HG03095 (cell line): ENCODE data around the gene SEPHS1.
"Not testable (repeated sequence)": the region's sequence is repeated elsewhere in the genome, so short reads cannot be mapped to it uniquely, and the experiment has no call there.

ENCODE experiments used
- ATAC-seq: cut with Tn5 transposase; IDR thresholded peaks from one replicate; pipeline ENCODE4 v1.9.1; 2021; ENCODE audit warnings: moderate library complexity; ENCODE audit not compliant: unreplicated experiment

SEPHS1 gene

GRCh38 chr10:13291821-13292773 is 56.0 kb downstream of the SEPHS1 start:
- ATAC-seq, result no peak

- ATAC-seq, result no peak
Measured at GRCh38 chr10:13291061-13291460, 57.0 kb downstream of the SEPHS1 start.

GRCh38 chr10:13284050-13284449 is 64.0 kb downstream of the SEPHS1 start:
- no peak for ATAC-seq

- not testable (repeated sequence) for ATAC-seq
Measured at GRCh38 chr10:13282348-13282747, 65.7 kb downstream of the SEPHS1 start.

- no peak for ATAC-seq
Measured at GRCh38 chr10:13276749-13277365, 71.2 kb downstream of the SEPHS1 start.

- not testable (repeated sequence) for ATAC-seq
Measured at GRCh38 chr10:13276146-13276545, 71.9 kb downstream of the SEPHS1 start.

GRCh38 chr10:13272164-13272571 is 75.9 kb downstream of the SEPHS1 start:
- ATAC-seq, result peak; percentile 31

GRCh38 chr10:13271552-13272163 is 76.4 kb downstream of the SEPHS1 start:
- peak; percentile 72 for ATAC-seq

- no peak for ATAC-seq
Measured at GRCh38 chr10:13270877-13271551, 77.1 kb downstream of the SEPHS1 start.

GRCh38 chr10:13268841-13269240 is 79.3 kb downstream of the SEPHS1 start:
- no peak for ATAC-seq

GRCh38 chr10:13268310-13268709 is 79.8 kb downstream of the SEPHS1 start:
- no peak for ATAC-seq
